H1 (cell line): ENCODE results near the gene TEX30. TPM values are rescaled to one million over a fixed set of nuclear protein-coding genes. Genes with fewer than 3 reads are reported as not detected.

Experiments
- CTCF ChIA-PET: fragments of 300-600 bp; sonication (Branson Sonifier 250); formaldehyde crosslinking; loops from one replicate; lab custom pipeline; 2021; ENCODE audit not compliant: partially characterized antibody; lab: Charles Lee
- POLR2A ChIA-PET: fragments of 300-600 bp; sonication (Branson Sonifier 250); formaldehyde crosslinking; loops from one replicate; lab custom pipeline; 2021; ENCODE audit warnings: inconsistent platforms; ENCODE audit not compliant: partially characterized antibody; lab: Charles Lee
- DNase-seq, 2 experiments: peaks; one replicate each; pipeline versions ENCODE4 v3.0.0 to v3.0.0-alpha.2; 2010 to 2022; ENCODE audit warnings: low spot score in 2 of 2, low read depth in 1 of 2, mixed read lengths in 1 of 2
- FAIRE-seq: peaks from 2 replicates; lab custom pipeline; 2011; peaks lifted over from hg19 to GRCh38; lab: Jason Lieb, UNC
- H2AFZ ChIP-seq: 2 replicates; pipeline ENCODE4 v1.8.1; 2012; ENCODE audit warnings: low read length, inconsistent platforms
- H2AK5ac ChIP-seq: 2 replicates; pipeline ENCODE4 v1.6.1; 2013; ENCODE audit warnings: low read depth, low read length
- H2BK120ac ChIP-seq: replicated peaks from 2 replicates; pipeline ENCODE3; 2013; ENCODE audit warnings: low read depth, low read length, inconsistent platforms
- H2BK12ac ChIP-seq: 2 replicates; pipeline ENCODE4 v1.6.1; 2013; ENCODE audit warnings: low read depth, low read length
- H2BK15ac ChIP-seq: 2 replicates; pipeline ENCODE4 v1.6.1; 2013; ENCODE audit warnings: low read length
- H2BK20ac ChIP-seq: 2 replicates; pipeline ENCODE4 v1.6.1; 2013; ENCODE audit warnings: low read length
- H2BK5ac ChIP-seq: 2 replicates; pipeline ENCODE4 v1.6.1; 2013; ENCODE audit warnings: low read depth, low read length
- H3K14ac ChIP-seq: 2 replicates; pipeline ENCODE4 v1.6.1; 2013; ENCODE audit warnings: inconsistent platforms; ENCODE audit not compliant: insufficient read length
- H3K18ac ChIP-seq: 2 replicates; pipeline ENCODE4 v1.6.1; 2013; ENCODE audit warnings: low read length; ENCODE audit errors: extremely low read depth
- H3K23ac ChIP-seq: 2 replicates; pipeline ENCODE4 v1.6.1; 2013; ENCODE audit warnings: inconsistent platforms; ENCODE audit not compliant: insufficient read length
- H3K23me2 ChIP-seq: 2 replicates; pipeline ENCODE4 v1.6.1; 2013; ENCODE audit warnings: low read depth, low read length
- H3K27ac ChIP-seq: 2 replicates; pipeline ENCODE4 v1.6.1; 2011; ENCODE audit warnings: low read depth, low read length, inconsistent platforms
- H3K27me3 ChIP-seq, 4 experiments: replicated peaks in 1 of 4; 1 replicate in 1 of 4; 2 replicates in 3 of 4; pipeline versions ENCODE4 v1.6.1 to v1.8.1; 2011 to 2013; ENCODE audit warnings: low read length in 3 of 4, mild to moderate bottlenecking in 3 of 4, inconsistent platforms in 2 of 4, mixed read lengths in 2 of 4, moderate library complexity in 1 of 4; ENCODE audit not compliant: control insufficient read depth in 3 of 4, insufficient read depth in 3 of 4; ENCODE audit errors: extremely low read depth in 1 of 4
- H3K36me3 ChIP-seq, 4 experiments: 2 replicates each; pipeline versions ENCODE4 v1.6.1 to v1.8.1; 2011 to 2013; ENCODE audit warnings: mild to moderate bottlenecking in 4 of 4, low read length in 3 of 4, moderate library complexity in 2 of 4, control low read depth in 1 of 4, inconsistent platforms in 1 of 4; ENCODE audit not compliant: insufficient read depth in 4 of 4, control insufficient read depth in 2 of 4
- H3K4ac ChIP-seq: replicated peaks from 2 replicates; pipeline ENCODE3; 2013; ENCODE audit warnings: low read length, low read depth, mixed read lengths, inconsistent platforms; ENCODE audit not compliant: insufficient read length
- H3K4me1 ChIP-seq, 4 experiments: replicated peaks in 1 of 4; 1 replicate in 1 of 4; 2 replicates in 3 of 4; pipeline versions ENCODE4 v1.6.1 to v1.8.1; 2011 to 2013; ENCODE audit warnings: low read length in 3 of 4, inconsistent platforms in 2 of 4, mixed read lengths in 1 of 4; ENCODE audit not compliant: insufficient read depth in 4 of 4, control insufficient read depth in 3 of 4
- H3K4me2 ChIP-seq, 2 experiments: 2 replicates each; pipeline versions ENCODE4 v1.6.1 to v1.8.1; 2011 to 2013; ENCODE audit warnings: low read depth in 2 of 2, low read length in 2 of 2, control low read depth in 1 of 2, inconsistent platforms in 1 of 2, mild to moderate bottlenecking in 1 of 2; ENCODE audit not compliant: insufficient read depth in 1 of 2
- H3K4me3 ChIP-seq, 4 experiments: fragments of 200-600, 300-600 bp in 1 of 4; sonication (generic), shearing (Covaris generic), sonication (Bioruptor Twin) in 1 of 4; 2 replicates each; pipeline versions ENCODE4 v1.5.1 to v1.8.1; 2011 to 2016; ENCODE audit warnings: low read length in 4 of 4, low read depth in 3 of 4, control low read depth in 2 of 4, inconsistent platforms in 2 of 4, mild to moderate bottlenecking in 2 of 4, mixed read lengths in 1 of 4, moderate library complexity in 1 of 4; ENCODE audit not compliant: insufficient read depth in 2 of 4; ENCODE audit errors: extremely low read depth in 1 of 4
- H3K56ac ChIP-seq: replicated peaks from 2 replicates; pipeline ENCODE3; 2013; ENCODE audit warnings: low read depth, mild to moderate bottlenecking, mixed read lengths, low read length, inconsistent platforms; ENCODE audit not compliant: insufficient read length
- H3K79me1 ChIP-seq: 2 replicates; pipeline ENCODE4 v1.6.1; 2013; ENCODE audit warnings: low read depth, low read length, control low read depth
- H3K79me2 ChIP-seq, 2 experiments: 2 replicates each; pipeline versions ENCODE4 v1.6.1 to v1.8.1; 2012 to 2013; ENCODE audit warnings: low read length in 2 of 2, mild to moderate bottlenecking in 2 of 2, inconsistent platforms in 1 of 2; ENCODE audit not compliant: insufficient read depth in 2 of 2, control insufficient read depth in 1 of 2
- H3K9ac ChIP-seq, 4 experiments: replicated peaks in 1 of 4; 1 replicate in 1 of 4; 2 replicates in 3 of 4; pipeline versions ENCODE4 v1.6.1 to v1.8.1; 2011 to 2013; ENCODE audit warnings: low read depth in 3 of 4, low read length in 3 of 4, control low read depth in 2 of 4, mild to moderate bottlenecking in 2 of 4, moderate library complexity in 2 of 4, inconsistent platforms in 1 of 4; ENCODE audit errors: extremely low read depth in 1 of 4
- H3K9me3 ChIP-seq, 2 experiments: 2 replicates each; pipeline versions ENCODE4 v1.6.1 to v1.8.1; 2012 to 2013; ENCODE audit warnings: mild to moderate bottlenecking in 2 of 2, moderate library complexity in 2 of 2, control low read depth in 1 of 2, inconsistent platforms in 1 of 2, low read depth in 1 of 2, low read length in 1 of 2, mixed read lengths in 1 of 2; ENCODE audit not compliant: insufficient read depth in 2 of 2
- H4K20me1 ChIP-seq, 2 experiments: replicated peaks in 1 of 2; 2 replicates each; pipeline versions ENCODE3 to v1.8.1; 2011 to 2013; ENCODE audit warnings: inconsistent platforms in 2 of 2, low read length in 2 of 2, mild to moderate bottlenecking in 1 of 2; ENCODE audit not compliant: insufficient read depth in 2 of 2, control insufficient read depth in 1 of 2
- H4K5ac ChIP-seq: 2 replicates; pipeline ENCODE4 v1.6.1; 2013; ENCODE audit warnings: low read length, low read depth, mixed read lengths, inconsistent platforms; ENCODE audit not compliant: insufficient read length
- H4K8ac ChIP-seq: 2 replicates; pipeline ENCODE4 v1.8.0; 2013; ENCODE audit warnings: mild to moderate bottlenecking, moderate library complexity, low read length, inconsistent platforms; ENCODE audit not compliant: insufficient read depth; ENCODE audit errors: extremely low read depth
- H4K91ac ChIP-seq: replicated peaks from 2 replicates; pipeline ENCODE3; 2013; ENCODE audit warnings: low read length, mixed read lengths, inconsistent platforms; ENCODE audit not compliant: insufficient read length
- BACH1 ChIP-seq: IDR thresholded peaks from 2 replicates; pipeline ENCODE4 v1.6.1; 2012; ENCODE audit warnings: low read length, improper control_type of control experiment
- BCL11A ChIP-seq, 2 experiments: IDR thresholded peaks; one replicate each; pipeline ENCODE4 v1.6.1; 2011; ENCODE audit warnings: low read depth in 2 of 2, low read length in 2 of 2, mild to moderate bottlenecking in 2 of 2
- CBX5 ChIP-seq: fragments of 300-800, 300-1000 bp; sonication (generic); IDR thresholded peaks from 2 replicates; pipeline ENCODE4 v1.7.1; 2016; ENCODE audit warnings: antibody characterized with exemption, low read length, low read depth
- JUN ChIP-seq: IDR thresholded peaks from 2 replicates; pipeline ENCODE4 v1.6.1; 2011; ENCODE audit warnings: low read depth, mild to moderate bottlenecking, improper control_type of control experiment, low read length
- NANOG ChIP-seq: IDR thresholded peaks from 2 replicates; pipeline ENCODE4 v1.6.1; 2011; ENCODE audit warnings: low read length, low read depth, mild to moderate bottlenecking, inconsistent platforms; ENCODE audit not compliant: insufficient read depth, poor library complexity, severe bottlenecking
- POLR2AphosphoS5 ChIP-seq: IDR thresholded peaks from 2 replicates; pipeline ENCODE4 v1.6.1; 2011; ENCODE audit warnings: low read depth, low read length
- RXRA ChIP-seq: IDR thresholded peaks from 2 replicates; pipeline ENCODE4 v1.6.1; 2011; ENCODE audit warnings: low read depth, mild to moderate bottlenecking, low read length, moderate library complexity; ENCODE audit not compliant: insufficient read depth
- SAP30 ChIP-seq: fragments of 300-600 bp; sonication (generic); IDR thresholded peaks from 2 replicates; pipeline ENCODE4 v1.7.1; 2012; ENCODE audit warnings: low read length, moderate library complexity, mild to moderate bottlenecking, inconsistent platforms; ENCODE audit not compliant: insufficient read depth, insufficient replicate concordance
- SP2 ChIP-seq: IDR thresholded peaks from 2 replicates; pipeline ENCODE4 v1.6.1; 2012; ENCODE audit warnings: mild to moderate bottlenecking, low read length, inconsistent platforms
- SP4 ChIP-seq: IDR thresholded peaks from 2 replicates; pipeline ENCODE4 v1.6.1; 2012; ENCODE audit warnings: low read length, inconsistent platforms
- TAF1 ChIP-seq: IDR thresholded peaks from 2 replicates; pipeline ENCODE4 v1.6.1; 2011; ENCODE audit warnings: mild to moderate bottlenecking, low read depth, low read length
- WGBS, 2 experiments: shearing (Covaris generic) in 1 of 2; methylation state at CpG; one replicate each; pipeline versions ENCODE4 v1.1.6 to v1.1.7; 2013 to 2015; ENCODE audit warnings: low lambda C conversion rate in 2 of 2, mixed read lengths in 2 of 2, inconsistent platforms in 1 of 2, low coverage in 1 of 2, missing lambda C conversion rate in 1 of 2; ENCODE audit not compliant: insufficient replicate concordance in 2 of 2, insufficient coverage in 1 of 2, insufficient read length in 1 of 2; ENCODE audit errors: extremely low coverage in 1 of 2, missing lambda C conversion rate in 1 of 2; 5-methylcytosine and 5-hydroxymethylcytosine counted together
- polyA plus RNA-seq, 7 experiments: library from polyadenylated mRNA; depleted of rRNA in 3 of 7; stranded (reverse) in 5 of 7; unstranded in 2 of 7; fragments of >200 nt in 5 of 7; fragments of 200-250 nt in 2 of 7; gene quantifications; 1 replicate in 5 of 7; 2 replicates in 1 of 7; 4 replicates in 1 of 7; pipeline versions ENCODE4 v1.2.1 to v1.2.3, GENCODE V29; 2011 to 2013; ENCODE audit warnings: missing spikeins in 2 of 7, mixed read lengths in 2 of 7
- total RNA-seq: library from RNA; stranded (reverse); fragmentation: NEBNext Ultra II Directional; extraction: Animal tissue kit (Norgen Biotek cat#: 25700); gene quantifications from 2 replicates; pipeline ENCODE4 v1.2.1, GENCODE V29; 2021
- TF ChIP-seq, protein P1 (sequence below): IDR thresholded peaks from 2 replicates; pipeline ENCODE4 v1.6.1; 2011; ENCODE audit warnings: low read length, improper control_type of control experiment
- TF ChIP-seq, protein P2 (sequence below): IDR thresholded peaks from 2 replicates; pipeline ENCODE4 v1.6.1; 2012; ENCODE audit warnings: inconsistent platforms

The TEX30 gene
- total and polyA plus RNA-seq, 2 of the 8 experiments (the other 6 are each of a cell fraction or from before 2014, with no cell fraction given) = 6.5 to 10.3 TPM

DNA sequence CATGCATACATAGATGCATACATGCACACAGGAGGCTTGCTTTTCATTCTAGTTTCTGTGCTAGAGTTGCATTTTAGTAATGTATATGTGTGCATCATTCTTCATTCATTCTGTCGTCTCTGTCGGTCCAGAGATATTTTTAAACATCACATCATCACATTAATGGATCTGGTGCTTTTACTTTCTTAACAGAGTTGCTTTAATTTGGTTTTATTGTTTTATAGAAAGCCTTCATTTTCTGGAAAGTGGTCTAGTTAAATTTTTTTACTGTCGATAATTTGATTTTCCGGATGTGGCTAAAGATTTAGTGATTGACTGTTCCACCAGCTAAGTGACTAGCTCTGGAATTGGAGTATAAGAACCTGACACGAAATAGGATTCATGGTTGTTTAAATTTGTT is 42.2 kb upstream of the TEX30 start:
- H3K4ac ChIP-seq = no peak overlapping the region
- no peaks in the 10 kb centered on the region for H3K79me2 ChIP-seq
- no peaks in the 10 kb centered on the region for H3K36me3 ChIP-seq
- no peak overlapping the region for H4K91ac ChIP-seq
- ChIA-PET POLR2A (no interaction called here), CTCF (no interaction called here)
- no peak overlapping the region for H3K9ac ChIP-seq
- no peak overlapping the region for H4K8ac ChIP-seq
- no peak overlapping the region for H2BK12ac ChIP-seq
- H3K23ac ChIP-seq = no peak overlapping the region
- H3K27ac ChIP-seq = no peak overlapping the region
- H2AFZ ChIP-seq = no peak overlapping the region
- no peak overlapping the region for H3K56ac ChIP-seq
- no peak for FAIRE-seq
- H3K14ac ChIP-seq = no peak overlapping the region
- no peak overlapping the region for H3K4me2 ChIP-seq
- TF ChIP-seq, protein P1, sequence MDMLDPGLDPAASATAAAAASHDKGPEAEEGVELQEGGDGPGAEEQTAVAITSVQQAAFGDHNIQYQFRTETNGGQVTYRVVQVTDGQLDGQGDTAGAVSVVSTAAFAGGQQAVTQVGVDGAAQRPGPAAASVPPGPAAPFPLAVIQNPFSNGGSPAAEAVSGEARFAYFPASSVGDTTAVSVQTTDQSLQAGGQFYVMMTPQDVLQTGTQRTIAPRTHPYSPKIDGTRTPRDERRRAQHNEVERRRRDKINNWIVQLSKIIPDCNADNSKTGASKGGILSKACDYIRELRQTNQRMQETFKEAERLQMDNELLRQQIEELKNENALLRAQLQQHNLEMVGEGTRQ = no peak
- TF ChIP-seq TAF1 = no peak
- TF ChIP-seq POLR2AphosphoS5 = no peak
- TF ChIP-seq SP4 = no peak
- TF ChIP-seq RXRA = no peak
- no peak for TF ChIP-seq NANOG
- no peak for TF ChIP-seq CBX5
- TF ChIP-seq BACH1 = no peak
- no peak for TF ChIP-seq JUN
- no peak for TF ChIP-seq SP2
- TF ChIP-seq, protein P2, sequence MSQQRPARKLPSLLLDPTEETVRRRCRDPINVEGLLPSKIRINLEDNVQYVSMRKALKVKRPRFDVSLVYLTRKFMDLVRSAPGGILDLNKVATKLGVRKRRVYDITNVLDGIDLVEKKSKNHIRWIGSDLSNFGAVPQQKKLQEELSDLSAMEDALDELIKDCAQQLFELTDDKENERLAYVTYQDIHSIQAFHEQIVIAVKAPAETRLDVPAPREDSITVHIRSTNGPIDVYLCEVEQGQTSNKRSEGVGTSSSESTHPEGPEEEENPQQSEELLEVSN = no peak
- TF ChIP-seq SAP30 = no peak
- TF ChIP-seq BCL11A (IDR thresholded peaks at IDR 0.05; ENCODE audit: low read depth in 2 of 2, low read length in 2 of 2) = no peak
- no peak overlapping the region for H3K18ac ChIP-seq
- H2BK5ac ChIP-seq = no peak overlapping the region
- H3K79me1 ChIP-seq = no peaks in the 10 kb centered on the region
- H2BK20ac ChIP-seq = no peak overlapping the region
- no peak for DNase-seq
- H3K9me3 ChIP-seq = no peaks in the 10 kb centered on the region
- H2AK5ac ChIP-seq = no peak overlapping the region
- no peak overlapping the region for H3K4me3 ChIP-seq
- no peak overlapping the region for H2BK120ac ChIP-seq
- peaks cover 2% of the 10 kb centered on the region; the same call in 1 of the 2 replicates for H3K23me2 ChIP-seq
- H4K5ac ChIP-seq = no peak overlapping the region
- whole genome bisulfite sequencing, 2 experiments = 93% methylated on average over 5 of the region's 5 CpGs; no CpG with 5 or more reads in 1 of the 2 experiments
- no peaks in the 10 kb centered on the region for H3K4me1 ChIP-seq
- no peaks in the 10 kb centered on the region for H3K27me3 ChIP-seq
- H4K20me1 ChIP-seq = no peaks in the 10 kb centered on the region
- H2BK15ac ChIP-seq = no peak overlapping the region
